ENCODE data around the gene ATOH8.

The ATOH8 gene

DNA sequence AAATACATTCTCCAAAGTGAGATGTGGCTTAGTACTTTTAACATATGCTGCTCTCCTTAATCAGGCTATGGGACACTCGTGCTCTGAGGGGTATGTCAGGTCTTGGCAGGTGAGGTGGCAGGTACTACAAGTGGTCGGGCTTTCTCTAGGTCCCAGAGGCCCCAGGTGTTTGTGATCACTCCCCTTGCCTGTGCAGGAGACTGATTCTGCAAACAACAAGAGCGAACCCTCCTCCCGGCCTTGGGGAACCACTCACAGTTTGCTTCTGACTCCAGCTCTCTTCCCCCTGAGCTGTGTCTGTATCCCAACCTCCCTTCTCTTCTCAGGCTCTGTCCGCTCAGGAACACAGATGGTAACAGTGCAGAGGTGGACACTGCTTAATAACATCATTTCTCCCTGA is 48.1 kb downstream of the ATOH8 start:
- DNase-seq (ENCODE audit: low read depth in 3 of 3), result no peak

DNA sequence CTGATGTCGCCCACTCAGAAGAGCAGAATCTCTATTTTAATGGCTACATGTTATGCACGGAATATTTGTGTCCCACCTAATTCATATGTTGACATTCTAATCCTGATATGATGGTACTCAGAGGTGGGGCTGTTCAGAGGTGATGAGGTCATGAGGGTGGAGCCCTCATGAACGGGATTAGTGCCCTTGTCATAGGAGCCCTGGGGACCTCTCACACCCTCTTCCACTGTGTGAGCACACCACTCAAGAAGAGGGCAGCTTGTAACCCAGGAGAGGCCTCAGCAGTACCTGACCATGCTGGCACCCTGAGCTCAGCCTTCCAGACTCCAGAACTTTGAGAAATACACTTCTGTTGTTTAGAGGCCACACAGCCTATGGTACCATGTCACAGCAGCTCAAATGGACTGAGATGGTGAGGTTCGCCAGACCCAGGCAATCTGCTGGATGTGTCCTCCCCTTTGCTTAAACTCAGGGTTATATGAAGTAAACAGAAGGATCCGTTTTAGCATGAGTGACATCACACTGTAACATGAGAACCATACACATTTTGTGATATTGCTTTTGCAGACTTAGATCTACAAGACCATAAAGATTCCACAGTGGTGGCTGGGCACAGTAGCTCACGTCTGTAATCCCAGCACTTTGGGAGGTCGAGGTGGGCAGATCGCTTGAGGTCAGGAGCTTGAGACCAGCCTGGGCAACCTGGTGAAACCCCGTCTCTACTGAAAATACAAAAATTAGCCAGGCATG is 48.7 kb downstream of the ATOH8 start:
- no peak for DNase-seq (ENCODE audit: low read depth in 3 of 3)

DNA sequence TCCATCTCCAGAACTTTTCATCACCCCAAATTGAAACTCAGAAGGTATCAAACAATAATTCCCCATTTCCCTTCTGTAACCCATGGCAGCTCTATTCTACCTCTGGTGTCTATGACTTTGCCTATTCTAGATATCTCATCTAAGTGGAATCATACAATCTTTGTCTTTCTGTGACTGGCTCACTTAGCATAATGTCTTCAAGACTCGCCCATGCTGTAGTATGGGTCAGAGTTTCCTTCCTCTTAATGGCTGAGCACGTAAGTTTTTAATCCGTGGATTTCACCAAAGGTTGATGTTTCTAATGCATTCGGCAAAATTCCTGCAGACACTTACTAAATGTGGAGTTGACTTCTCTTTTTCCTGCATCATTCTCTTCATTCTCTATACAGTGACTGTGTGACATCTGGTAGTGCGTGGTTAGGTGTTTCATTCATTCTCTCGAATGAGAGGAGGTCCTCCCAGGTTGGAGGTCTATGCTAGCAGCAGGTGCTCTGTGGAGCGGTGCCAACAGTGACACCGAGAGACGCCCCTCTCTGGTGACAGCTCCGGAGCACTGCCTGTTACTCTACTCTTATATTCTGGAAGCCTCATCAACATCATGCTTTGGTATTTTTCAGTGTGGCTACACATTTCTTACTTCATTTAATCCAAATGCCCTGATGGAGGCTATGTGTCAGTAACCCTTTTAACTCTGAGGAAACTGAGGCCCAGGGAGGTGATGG is 50.1 kb downstream of the ATOH8 start:
- DNase-seq (ENCODE audit: low read depth in 3 of 3), result no peak

DNA sequence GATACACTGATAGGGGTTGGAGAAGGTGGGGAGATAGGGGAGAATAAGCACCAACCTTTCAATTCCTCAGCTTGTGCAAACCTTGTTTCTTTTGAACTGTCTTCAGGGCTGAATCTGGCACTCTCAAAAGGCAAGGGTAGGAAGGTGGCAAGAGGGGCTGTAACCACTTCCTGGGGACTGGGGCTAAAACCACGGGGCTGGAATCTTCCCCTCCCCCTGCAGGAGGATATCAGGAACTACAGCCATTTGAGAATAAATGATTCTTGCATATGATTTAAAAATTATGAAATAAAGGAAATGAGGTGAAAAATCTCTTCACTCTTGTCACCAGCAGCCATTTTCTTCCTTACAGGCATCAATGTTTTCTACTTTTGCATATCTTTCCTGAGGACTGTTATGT is 50.8 kb downstream of the ATOH8 start:
- peak in 1 of 3 experiments; percentile 11 for DNase-seq (ENCODE audit: low read depth in 3 of 3)

DNA sequence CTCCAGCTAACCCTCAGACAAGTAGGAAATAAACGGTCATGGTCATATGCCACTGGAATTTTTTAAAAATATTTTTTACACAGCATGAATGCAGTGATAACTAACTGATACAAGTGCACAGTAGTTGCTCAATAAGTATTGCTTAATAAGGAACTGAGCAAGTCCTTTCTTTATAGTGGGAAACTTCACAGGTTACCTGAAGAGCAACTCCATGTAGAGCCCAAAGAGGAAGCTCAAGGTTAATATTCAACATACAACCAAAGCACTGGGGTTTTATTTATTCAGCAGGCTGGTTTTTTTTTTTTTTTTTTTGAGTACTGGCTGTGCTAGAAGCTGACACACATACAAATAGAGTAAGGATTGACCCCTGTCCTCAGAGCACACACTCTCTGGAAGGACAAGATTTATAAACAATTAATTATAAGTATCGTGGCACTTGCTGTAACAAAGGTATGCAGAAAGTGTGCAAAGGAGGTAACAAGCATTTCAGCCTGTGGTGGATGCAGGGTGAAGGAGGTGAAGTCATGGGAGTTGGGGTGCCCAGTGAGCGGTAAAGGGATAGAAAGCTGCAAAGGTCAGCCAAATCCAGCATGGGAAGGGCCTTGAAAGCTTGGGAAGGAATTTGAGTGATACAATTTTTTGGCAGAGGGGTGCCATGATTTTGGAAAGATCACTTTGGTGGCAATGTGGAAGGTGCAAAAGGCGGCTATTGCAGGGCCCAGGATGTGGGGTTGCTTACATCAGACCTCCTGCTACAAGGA is 52.7 kb downstream of the ATOH8 start:
- no peak for DNase-seq (ENCODE audit: low read depth in 3 of 3)

DNA sequence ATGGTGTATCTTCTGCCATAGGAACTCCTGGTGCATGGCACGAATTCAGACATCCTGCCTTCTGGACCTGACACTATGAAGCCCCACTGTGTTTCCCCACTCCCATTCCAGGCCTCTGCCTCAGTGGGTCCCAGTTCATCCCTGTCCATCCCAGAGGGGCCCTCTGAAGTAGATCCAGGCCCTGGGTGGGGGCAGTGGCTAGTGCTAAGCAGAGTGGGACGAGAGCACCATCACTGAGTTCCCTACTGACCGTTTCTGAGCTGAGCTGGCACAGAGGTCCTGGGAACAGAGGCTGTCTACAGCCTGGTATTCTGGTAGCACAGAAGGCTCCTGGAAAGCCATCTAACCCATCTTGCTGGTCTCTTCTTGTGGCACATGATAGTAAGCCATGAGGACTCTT is 54.0 kb downstream of the ATOH8 start:
- no peak for DNase-seq (ENCODE audit: low read depth in 3 of 3)

DNA sequence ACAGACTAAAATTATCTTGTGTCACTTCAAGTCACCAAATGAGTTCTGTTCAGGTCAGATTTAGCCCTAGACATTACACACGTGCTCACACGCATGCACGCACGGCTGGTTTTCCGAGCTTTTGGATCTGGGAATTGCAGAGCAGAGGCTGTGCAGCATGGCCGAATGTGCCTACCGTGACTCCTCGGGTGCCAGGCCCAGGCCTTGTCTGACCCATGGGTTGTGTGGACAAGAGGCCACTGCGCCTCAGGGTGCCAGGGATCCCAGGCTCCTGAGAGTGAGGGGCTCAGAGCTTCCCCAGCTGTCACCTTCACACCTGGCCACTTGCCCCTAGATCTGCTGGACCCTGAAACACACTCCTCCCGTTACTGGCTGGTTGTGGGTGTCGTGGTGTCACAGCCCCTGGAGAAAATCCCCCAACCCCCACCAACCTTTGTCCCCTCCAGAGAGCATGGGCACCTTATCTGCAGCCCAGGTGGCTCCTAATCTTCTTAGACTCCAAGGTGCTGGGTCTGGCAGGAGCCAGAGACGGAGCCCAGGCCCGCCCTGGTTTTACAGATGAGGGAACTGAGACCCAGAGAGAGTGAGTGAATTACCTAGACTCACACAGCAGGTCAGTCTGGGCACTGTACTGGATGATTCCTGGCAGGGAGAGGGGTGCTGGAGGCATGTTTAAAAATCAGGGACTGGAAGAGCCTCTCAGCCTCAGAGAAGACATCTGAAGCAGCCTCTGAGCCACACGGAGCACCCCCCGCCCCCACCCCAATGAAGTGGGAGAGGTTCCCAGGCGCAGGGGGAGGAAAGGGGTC is 56.8 kb downstream of the ATOH8 start:
- DNase-seq (ENCODE audit: low read depth in 3 of 3), result no peak

DNA sequence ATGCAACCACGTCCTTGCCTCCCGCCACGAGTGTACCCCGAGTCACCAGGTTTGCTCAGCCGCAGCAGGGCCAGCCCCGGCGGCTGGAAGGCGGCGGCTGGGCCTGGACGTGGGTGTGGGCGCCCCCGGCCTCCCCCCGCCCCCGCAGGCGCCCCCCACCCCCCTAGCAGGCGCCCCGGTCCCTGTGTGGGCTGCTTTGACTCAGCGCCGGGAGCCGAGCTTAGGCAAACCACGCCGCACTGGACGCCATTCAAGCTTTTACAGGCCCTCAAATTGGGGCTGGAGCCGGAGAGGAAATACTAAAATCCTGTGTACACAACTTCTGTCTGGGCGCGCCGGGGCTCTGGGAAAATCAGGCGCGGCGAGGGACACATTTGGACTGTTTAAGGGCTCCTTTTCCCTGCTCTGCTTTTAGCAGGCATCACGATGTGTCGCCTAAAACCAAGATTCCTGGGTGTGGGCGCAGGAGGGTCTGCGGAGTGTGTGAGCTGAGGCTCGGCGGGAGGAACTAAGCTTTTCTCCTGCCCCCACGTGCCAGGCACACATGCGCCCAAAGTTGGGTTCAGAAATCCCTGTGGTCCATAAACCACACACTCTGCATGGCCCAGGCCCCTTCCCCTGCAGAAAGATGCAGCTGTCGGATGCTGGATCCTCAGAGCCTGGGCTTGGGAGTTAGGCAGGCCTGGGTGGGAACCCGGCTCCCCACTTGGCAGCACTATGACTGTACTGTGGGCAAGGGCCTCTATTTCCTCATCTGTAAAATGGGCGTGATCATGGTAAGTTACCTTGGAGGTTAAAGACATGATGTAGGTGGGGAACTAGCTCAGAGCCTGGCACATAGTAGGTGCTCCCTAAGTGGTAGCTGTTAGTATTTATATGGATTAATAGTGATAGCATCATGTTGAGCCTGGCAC is 57.6 kb downstream of the ATOH8 start:
- no peak for DNase-seq (ENCODE audit: low read depth in 3 of 3)

DNA sequence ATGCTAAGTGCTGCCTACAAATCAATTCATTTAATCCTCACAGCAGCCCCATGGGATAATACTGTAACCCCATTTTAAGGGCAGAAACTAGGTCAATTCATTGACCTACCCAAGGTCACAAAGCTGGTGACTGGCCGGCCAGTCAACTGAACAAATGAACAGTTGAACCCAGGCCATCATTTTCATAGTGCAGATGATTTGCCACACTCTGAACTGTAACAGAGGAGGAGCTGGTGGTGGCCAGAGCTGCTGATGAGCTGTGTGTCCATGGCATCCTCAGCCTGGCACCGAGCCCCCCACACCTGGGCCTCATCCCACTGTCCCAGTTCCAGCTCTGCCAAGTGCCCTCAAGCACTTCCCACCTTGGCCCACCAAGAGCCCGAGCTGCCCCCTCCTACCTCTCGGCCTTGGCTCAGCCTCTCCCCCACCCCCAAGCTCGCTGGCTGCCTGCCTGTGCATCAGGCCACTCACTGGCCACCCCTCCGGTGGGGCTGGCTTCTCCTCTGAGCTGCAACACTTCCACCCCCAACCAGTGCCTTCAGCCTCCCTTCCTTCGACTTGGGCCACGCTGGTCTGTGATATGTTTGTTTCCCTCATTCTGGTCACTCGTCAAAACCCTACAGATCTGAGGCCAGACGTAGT is 58.4 kb downstream of the ATOH8 start:
- DNase-seq (ENCODE audit: low read depth in 3 of 3), result no peak

DNA sequence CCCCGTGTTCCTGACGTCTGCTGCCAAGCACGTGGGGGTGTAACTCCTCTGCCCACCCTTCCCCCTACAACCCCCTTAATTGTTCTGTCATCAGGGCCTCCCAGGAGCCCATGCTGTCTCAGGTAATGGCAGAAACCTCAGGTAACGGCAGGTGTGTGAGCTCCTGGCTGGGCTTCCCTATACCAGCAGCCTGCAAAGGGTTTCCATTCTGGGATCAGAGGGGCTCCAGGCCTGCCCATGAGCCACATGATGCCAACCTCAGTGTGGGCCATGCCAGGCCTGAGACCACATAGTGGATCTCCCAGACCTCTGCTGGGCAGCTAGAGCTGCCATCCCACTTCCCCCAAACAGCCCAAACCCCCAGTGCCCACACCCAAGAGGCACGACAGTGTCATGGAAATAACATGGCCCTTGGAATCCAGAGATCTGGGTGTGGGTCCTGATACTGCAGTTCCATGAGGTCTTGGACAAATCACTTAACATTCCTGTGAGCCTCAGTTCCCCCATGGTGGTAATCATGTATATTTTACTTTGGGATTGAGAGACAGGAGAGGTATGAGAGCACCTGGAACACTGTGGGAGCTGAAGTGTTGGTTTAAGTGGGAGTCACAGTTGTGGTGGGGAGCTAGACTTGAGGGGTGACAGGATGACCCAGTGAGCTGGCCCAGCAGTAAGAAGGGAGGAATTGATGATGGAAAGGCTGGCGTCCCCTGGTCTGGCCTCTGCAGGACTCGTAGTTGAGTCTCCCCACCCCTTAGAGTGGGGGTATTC is 59.6 kb downstream of the ATOH8 start:
- DNase-seq (ENCODE audit: low read depth in 3 of 3), result no peak

DNA sequence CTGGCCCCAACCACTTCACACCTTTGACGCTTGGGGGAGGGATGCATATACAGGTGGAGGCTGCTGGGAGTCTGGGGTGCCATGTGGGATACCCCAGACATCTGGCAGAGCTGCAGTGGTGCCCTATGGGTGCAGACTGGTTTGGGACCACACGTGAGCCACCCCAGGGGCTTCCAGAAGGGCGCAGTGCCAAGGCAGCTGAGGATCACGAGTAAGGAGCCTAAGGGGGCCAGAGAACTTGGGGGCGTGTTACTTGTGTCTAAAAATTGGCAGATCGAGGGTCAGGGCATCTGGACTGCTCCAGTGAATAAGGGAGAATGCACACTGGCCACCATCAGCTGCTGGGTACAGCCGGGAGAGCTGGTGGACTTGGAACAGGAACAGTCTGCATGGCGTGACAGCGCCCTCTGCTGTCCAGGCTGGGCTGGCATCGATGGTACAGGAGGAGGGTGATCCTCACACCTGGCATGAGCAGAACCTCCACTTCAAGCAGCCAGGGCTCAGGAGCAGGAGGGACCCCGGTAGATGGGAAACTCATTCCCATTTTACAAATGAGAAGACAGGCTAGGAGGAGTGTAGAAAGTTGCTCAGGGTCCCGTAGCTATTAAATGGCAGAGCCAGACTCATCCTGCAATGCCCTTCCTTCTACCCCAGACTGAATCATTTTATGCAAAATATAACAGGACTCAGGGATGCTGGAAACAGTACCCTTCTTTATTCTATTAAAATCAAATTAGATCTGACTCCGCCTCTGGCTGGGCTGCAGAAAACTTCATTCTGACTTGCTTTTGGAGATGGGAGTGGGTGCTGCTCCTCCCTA is 60.4 kb downstream of the ATOH8 start:
- peak; percentile 63 to 83 (median 67) for DNase-seq (ENCODE audit: low read depth in 3 of 3)

DNA sequence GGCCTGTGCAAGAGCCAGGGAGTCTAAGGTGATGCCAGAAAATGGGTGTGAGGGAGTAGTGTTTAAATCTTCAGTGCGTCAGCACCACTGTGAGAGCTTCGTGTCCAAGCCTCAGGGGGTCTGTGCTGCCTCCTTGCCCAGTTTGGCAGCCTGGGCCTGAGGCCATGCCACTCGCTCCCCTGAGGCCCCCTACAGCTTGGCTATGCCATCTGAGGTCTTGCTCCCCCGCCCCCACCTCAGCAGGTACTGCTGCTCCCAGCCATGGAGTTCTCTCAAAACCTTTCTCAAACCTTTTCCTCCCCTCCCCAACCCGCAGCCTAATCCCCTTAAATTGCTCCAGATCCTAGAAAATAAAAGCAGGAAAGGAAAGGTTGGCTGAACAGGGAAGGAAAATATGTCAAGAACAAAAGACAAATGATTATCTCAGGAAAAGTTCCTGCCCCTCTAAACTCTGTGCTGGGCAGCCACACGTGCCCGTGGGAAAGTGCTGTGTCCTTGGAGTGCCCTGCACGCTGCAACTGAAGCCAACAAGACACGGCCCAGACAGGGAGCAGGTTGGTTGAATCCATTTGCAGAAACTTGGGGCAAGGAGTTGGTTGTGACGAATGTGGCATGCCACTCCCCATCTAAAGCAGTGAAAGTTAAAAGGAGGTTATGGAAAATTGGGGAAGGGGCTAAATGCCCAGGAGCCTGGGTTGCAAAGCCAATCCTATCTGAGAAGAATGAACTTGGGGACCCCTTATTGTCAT is 61.2 kb downstream of the ATOH8 start:
- DNase-seq (ENCODE audit: low read depth in 3 of 3), result no peak

DNA sequence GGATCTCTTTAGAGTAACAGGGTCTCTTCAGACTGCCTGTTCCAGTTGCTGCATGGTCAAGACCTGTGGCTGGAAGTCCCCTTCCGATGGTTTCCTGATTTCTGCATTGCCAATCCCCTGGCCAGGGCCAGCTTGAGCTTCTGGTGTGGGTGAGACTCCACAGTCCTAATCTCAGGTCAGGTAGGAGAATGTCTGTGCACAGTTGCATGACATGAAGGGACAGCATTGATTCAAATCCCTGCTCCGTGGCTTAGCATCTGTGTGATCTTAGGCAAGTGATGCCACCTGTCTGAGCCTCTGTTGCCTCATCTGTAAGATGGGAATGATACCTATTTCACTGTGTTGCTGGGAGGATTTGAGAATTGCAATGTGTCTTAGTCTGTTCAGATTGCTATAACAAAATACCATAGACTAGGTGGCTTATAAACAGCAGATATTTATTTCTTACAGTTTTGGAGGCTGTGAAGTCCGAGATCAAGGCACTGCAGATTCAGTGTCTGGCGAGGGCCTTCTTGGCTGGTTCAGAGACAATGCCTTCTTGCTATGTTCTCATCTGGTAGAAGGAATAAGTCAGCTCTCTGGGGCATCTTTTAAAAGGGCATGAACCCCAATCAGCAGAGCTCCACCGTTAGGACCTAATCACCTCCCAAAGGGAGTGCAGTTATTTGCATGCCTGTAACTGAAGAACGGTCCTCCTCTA is 66.2 kb downstream of the ATOH8 start:
- DNase-seq (ENCODE audit: low read depth in 3 of 3), result no peak

DNA sequence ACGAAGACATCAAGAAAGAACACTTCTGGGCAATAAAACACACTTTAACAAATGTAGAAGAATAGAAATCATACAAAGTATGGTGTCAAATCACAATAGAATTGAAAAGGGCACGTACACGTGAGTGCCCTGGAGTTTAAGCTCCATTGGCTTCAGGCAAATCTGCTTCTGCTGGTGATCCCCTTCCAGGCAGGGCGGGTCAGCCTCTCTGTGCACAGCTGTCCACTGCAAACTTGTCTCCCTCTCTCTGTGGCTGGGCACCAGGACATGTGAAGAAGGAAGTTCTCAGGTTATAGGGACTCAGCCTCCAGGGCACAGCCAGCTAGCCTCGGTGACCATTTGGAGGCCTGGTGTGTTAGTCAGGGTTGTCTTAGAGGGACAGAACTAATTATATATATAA is 69.0 kb downstream of the ATOH8 start:
- DNase-seq (ENCODE audit: low read depth in 3 of 3), result no peak

DNA sequence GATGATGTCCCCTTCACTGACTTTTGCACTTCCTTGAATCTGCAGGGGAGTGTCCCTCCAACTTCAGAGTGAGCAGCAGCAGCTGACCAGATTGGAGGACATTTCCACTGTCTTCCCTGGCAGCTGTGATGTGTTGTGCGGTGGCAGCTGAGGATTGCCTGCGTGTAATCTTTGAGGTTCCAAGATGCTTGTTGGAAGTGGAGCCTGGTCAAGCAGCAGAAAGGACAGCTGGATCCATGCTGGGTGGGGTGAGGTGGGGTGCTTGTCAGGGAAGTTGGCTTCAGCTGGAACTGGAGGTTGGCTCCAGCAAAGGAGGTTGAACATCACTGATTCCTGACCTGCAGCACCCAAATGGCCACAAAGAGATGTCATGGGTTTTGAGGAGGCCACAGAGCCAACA is 70.2 kb downstream of the ATOH8 start:
- DNase-seq (ENCODE audit: low read depth in 3 of 3), result no peak

DNA sequence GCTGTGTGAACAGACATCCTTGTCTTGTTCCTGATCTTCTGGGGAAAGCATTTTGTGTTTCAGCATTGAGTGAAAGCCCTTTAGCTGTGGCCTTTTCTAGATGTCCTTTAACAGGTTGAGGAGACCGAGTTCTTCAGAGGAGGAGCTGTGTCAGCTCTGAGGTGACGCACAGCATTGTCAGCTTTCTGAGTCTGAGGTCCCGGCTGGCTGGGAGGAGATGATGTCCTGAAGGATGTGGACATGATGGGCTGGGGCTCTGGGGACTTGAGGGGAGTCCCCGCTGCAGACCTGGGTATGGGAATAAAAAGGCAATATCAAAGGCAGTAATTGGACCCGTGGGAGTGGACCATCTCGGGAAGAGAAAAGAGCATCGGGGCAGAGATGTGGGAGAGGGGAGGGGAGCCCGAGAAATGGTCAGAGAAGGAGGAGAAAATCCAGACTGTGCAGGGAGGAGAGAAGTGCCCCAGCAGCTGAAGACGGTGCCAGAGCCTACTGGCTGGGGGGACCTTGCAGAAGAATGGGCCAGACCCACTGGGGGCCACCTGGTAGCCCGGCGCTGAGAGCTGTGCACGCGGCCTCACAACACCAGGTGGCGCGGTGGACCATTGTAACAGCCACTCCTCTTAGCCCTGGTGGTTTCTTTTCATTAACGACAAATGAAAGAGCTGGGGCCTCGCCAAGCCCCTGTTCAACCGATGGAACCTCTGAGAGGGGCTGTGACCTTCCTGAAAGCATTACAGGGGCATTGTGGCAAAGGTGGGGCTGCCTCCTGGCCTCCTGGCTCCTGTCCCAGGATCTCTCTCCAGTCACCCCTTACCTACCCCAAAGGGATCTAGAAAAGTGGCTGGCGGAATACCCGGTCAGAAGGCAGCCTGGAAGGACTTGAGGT is 73.4 kb downstream of the ATOH8 start:
- peak; percentile 53 to 76 (median 72) for DNase-seq (ENCODE audit: low read depth in 3 of 3)
